ENCODE results near the gene PI4KB. TPM values are rescaled to one million over a fixed set of nuclear protein-coding genes. Genes with fewer than 3 reads are reported as not detected.

The PI4KB gene
- total and polyA plus RNA-seq, 9 of the 15 experiments (the other 6 are each of a cell fraction or from before 2014, with no cell fraction given): 3.1 to 65.4 (median 45.1) TPM

DNA sequence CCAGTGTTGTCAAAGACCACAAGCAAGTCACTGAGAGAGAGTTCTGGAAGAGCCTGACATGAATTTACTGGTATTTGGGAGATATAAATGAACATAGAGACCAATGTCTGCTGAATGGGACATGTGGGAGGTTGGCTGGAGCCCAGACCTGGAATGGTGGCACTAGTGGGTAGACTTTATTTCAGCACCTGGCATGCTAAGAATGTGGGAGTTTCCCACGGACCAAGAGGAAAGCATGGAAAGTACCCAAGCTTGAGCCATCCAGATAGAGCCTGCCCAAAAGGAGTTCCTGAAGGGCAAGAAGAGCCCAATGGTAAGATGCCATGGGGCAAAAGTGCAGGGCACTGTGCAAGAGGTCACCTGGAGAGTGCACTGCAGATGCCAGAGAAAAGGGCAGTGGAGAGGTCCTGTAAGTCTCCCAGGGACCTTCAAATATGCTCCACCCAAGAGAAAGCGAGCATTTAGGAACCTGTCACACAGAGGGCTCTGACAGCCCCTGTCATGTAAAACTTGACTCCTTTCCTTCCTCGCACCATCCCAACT lies 53.2 kb downstream of the PI4KB start:
- H3K9me3 ChIP-seq (replicated peaks; ENCODE audit: control insufficient read depth, insufficient read depth, low read depth, low read length): no peaks in the 10 kb centered on the region
- no peak overlapping the region for H2AFZ ChIP-seq (ENCODE audit: low read depth, low read length)
- no TSS peak for BruUV-seq (replicated peaks)
- H3K27me3 ChIP-seq (ENCODE audit: control insufficient read depth in 2 of 2, insufficient read depth in 2 of 2, low read length in 2 of 2): no peaks in the 10 kb centered on the region
- H3K36me3 ChIP-seq (ENCODE audit: control insufficient read depth, insufficient read depth, low read length): peaks cover 11% of the 10 kb centered on the region; the same call in 1 of the 3 replicates
- no peak overlapping the region for H3K4me2 ChIP-seq (ENCODE audit: insufficient read depth, low read length)
- CTCF ChIA-PET (ENCODE audit: low intra/inter-chr PET ratio): no interaction called here
- no peak for TF ChIP-seq NUFIP1 (IDR thresholded peaks at IDR 0.05; ENCODE audit: partially characterized antibody)
- TF ChIP-seq, protein P1, sequence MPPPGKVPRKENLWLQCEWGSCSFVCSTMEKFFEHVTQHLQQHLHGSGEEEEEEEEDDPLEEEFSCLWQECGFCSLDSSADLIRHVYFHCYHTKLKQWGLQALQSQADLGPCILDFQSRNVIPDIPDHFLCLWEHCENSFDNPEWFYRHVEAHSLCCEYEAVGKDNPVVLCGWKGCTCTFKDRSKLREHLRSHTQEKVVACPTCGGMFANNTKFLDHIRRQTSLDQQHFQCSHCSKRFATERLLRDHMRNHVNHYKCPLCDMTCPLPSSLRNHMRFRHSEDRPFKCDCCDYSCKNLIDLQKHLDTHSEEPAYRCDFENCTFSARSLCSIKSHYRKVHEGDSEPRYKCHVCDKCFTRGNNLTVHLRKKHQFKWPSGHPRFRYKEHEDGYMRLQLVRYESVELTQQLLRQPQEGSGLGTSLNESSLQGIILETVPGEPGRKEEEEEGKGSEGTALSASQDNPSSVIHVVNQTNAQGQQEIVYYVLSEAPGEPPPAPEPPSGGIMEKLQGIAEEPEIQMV (tag; conservative IDR thresholded peaks at IDR 0.05; ENCODE audit: low read depth): peak; percentile 77
- in situ Hi-C loops (cut with MboI) (no loop called here), intact Hi-C loops (cut with micrococcal nuclease) (no loop called here)
- H4K20me1 ChIP-seq (replicated peaks; ENCODE audit: control insufficient read depth, insufficient read depth, low read length): no peaks in the 10 kb centered on the region
- FAIRE-seq: no peak
- no peak for ATAC-seq
- 67% methylated on average over 3 of the region's 3 CpGs for WGBS (ENCODE audit: insufficient coverage, low coverage, missing lambda C conversion rate)
- H3K9ac ChIP-seq (ENCODE audit: insufficient read depth in 1 of 2, low read depth in 2 of 2, low read length in 2 of 2): no peak overlapping the region
- POLR2A ChIA-PET: interaction anchor here (1.0 kb wide), 1 partner anchor 9 kb away, joined by 4 read pairs; no protein-coding TSS in a partner anchor
- peaks cover 0 to 15% of the 10 kb centered on the region in 2 experiments; a peak in 2 of 5 replicates for H3K4me1 ChIP-seq (replicated peaks in 1 of 2; ENCODE audit: control insufficient read depth in 2 of 2, insufficient read depth in 2 of 2, low read length in 2 of 2)
- H3K9me1 ChIP-seq (ENCODE audit: control insufficient read depth, insufficient read depth, low read length): no peaks in the 10 kb centered on the region
- H3K27ac ChIP-seq (ENCODE audit: extremely low read depth, low read depth, low read length): no peak overlapping the region
- DNase-seq (ENCODE audit: extremely low read depth in 1 of 4, low spot score in 3 of 4): no peak
- no peak overlapping the region for H3K4me3 ChIP-seq
- no peaks in the 10 kb centered on the region for H3K79me2 ChIP-seq (ENCODE audit: control insufficient read depth, insufficient read depth, low read length)

DNA sequence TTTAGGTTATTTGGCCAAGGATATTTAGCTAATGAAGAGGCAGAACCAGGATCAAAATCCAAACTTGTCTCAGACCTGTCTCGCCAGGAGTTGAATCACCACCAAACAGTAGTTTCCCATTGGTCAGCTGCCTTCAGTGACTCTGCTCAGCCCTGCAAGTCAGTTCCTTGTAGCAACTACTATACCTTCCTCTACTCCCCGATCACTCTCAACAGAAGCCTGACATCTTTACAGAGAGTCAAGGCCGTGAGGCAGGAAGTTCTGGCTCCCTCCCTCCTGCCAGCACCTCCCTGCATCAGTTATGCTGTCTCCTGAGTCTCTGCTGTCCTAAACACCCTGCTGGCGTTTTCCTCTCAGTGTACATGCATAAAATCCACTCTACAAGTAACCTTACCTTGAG lies 59.5 kb downstream of the PI4KB start:
- BruUV-seq (replicated peaks): no TSS peak
- Histone ChIP-seq H3K79me2 (ENCODE audit: control insufficient read depth, insufficient read depth, low read length) (no peaks in the 10 kb centered on the region), H3K9me3 (replicated peaks; ENCODE audit: control insufficient read depth, insufficient read depth, low read depth, low read length) (no peaks in the 10 kb centered on the region), H3K27ac (ENCODE audit: extremely low read depth, low read depth, low read length) (no peak overlapping the region), H3K27me3 (ENCODE audit: control insufficient read depth in 2 of 2, insufficient read depth in 2 of 2, low read length in 2 of 2) (no peaks in the 10 kb centered on the region), H3K36me3 (ENCODE audit: control insufficient read depth, insufficient read depth, low read length) (peaks cover 66% of the 10 kb centered on the region), H3K4me3 (no peak overlapping the region), H2AFZ (ENCODE audit: low read depth, low read length) (no peak overlapping the region), H3K4me1 (replicated peaks in 1 of 2; ENCODE audit: control insufficient read depth in 2 of 2, insufficient read depth in 2 of 2, low read length in 2 of 2) (peaks cover 0 to 5% of the 10 kb centered on the region in 2 experiments; a peak in 1 of 5 replicates), H3K9me1 (ENCODE audit: control insufficient read depth, insufficient read depth, low read length) (no peaks in the 10 kb centered on the region), H4K20me1 (replicated peaks; ENCODE audit: control insufficient read depth, insufficient read depth, low read length) (no peaks in the 10 kb centered on the region), H3K4me2 (ENCODE audit: insufficient read depth, low read length) (no peak overlapping the region), H3K9ac (ENCODE audit: insufficient read depth in 1 of 2, low read depth in 2 of 2, low read length in 2 of 2) (no peak overlapping the region)
- 72% methylated on average over 4 of the region's 4 CpGs for WGBS (ENCODE audit: insufficient coverage, low coverage, missing lambda C conversion rate)
- ChIA-PET POLR2A (interaction anchor here (1.3 to 3.8 kb wide), 3 partner anchors 11 to 16 kb away, joined by 6 to 29 read pairs (median 7); partner anchors contain the start of gene ZNF687), CTCF (ENCODE audit: low intra/inter-chr PET ratio) (no interaction called here)
- peak; percentile 29; the same call in 1 of the 3 replicates for ATAC-seq
- in situ Hi-C loops (cut with MboI) (no loop called here), intact Hi-C loops (cut with micrococcal nuclease) (no loop called here)
- FAIRE-seq: no peak
- no peak for DNase-seq (ENCODE audit: extremely low read depth in 1 of 4, low spot score in 3 of 4)
- TF ChIP-seq NRF1 (conservative IDR thresholded peaks at IDR 0.05 in 1 of 2, IDR thresholded peaks at IDR 0.05 in 1 of 2) (no peak), TEAD4 (IDR thresholded peaks at IDR 0.05; ENCODE audit: low read length) (no peak), TEAD4 (CRISPR knock-in tag; IDR thresholded peaks at IDR 0.05; ENCODE audit: borderline replicate concordance) (no peak), TEAD1 (CRISPR knock-in tag; IDR thresholded peaks at IDR 0.05) (no peak), ZNF175 (CRISPR knock-in tag; IDR thresholded peaks at IDR 0.05; ENCODE audit: low read depth) (no peak), SMARCE1 (IDR thresholded peaks at IDR 0.05) (no peak), BCL6 (CRISPR knock-in tag; IDR thresholded peaks at IDR 0.05) (no peak), ESRRA (IDR thresholded peaks at IDR 0.05; ENCODE audit: borderline replicate concordance, low read depth) (no peak), HMG20A (CRISPR knock-in tag; conservative IDR thresholded peaks at IDR 0.05) (no peak)
- TF ChIP-seq, protein P2, sequence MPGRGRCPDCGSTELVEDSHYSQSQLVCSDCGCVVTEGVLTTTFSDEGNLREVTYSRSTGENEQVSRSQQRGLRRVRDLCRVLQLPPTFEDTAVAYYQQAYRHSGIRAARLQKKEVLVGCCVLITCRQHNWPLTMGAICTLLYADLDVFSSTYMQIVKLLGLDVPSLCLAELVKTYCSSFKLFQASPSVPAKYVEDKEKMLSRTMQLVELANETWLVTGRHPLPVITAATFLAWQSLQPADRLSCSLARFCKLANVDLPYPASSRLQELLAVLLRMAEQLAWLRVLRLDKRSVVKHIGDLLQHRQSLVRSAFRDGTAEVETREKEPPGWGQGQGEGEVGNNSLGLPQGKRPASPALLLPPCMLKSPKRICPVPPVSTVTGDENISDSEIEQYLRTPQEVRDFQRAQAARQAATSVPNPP (IDR thresholded peaks at IDR 0.05; ENCODE audit: borderline replicate concordance, insufficient read depth, insufficient read length): no peak
- TF ChIP-seq, protein P3, sequence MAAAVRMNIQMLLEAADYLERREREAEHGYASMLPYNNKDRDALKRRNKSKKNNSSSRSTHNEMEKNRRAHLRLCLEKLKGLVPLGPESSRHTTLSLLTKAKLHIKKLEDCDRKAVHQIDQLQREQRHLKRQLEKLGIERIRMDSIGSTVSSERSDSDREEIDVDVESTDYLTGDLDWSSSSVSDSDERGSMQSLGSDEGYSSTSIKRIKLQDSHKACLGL (CRISPR knock-in tag; IDR thresholded peaks at IDR 0.05; ENCODE audit: borderline replicate concordance, poor library complexity, severe bottlenecking): no peak
